ENCODE measurements around the gene ARHGAP45. TPM values are rescaled to one million over a fixed set of nuclear protein-coding genes. Genes with fewer than 3 reads are reported as not detected.

The ARHGAP45 gene
- total RNA-seq, 2 donors from 2014 or later: 27.4 to 37.9 TPM

- no peak for DNase-seq
- Histone ChIP-seq H3K27me3 (no peaks in the 10 kb centered on the region), H3K4me3 (no peak overlapping the region), H3K36me3 (peaks cover 65% of the 10 kb centered on the region), H3K4me1 (no peaks in the 10 kb centered on the region), H3K9me3 (no peaks in the 10 kb centered on the region), H3K9ac (ENCODE audit: low read depth in 2 of 2, low read length in 2 of 2) (no peak overlapping the region), H3K27ac (no peak overlapping the region)
- intact Hi-C loops (cut with DNase I): no loop called here
- no peak for TF ChIP-seq CTCF (IDR thresholded peaks at IDR 0.05)
Measured at GRCh38 chr19:1121395-1121794, 54.4 kb downstream of the ARHGAP45 start.

- no peak for DNase-seq
- Histone ChIP-seq H3K9ac (ENCODE audit: low read depth in 2 of 2, low read length in 2 of 2) (no peak overlapping the region), H3K27me3 (no peaks in the 10 kb centered on the region), H3K4me3 (no peak overlapping the region), H3K36me3 (peaks cover 64% of the 10 kb centered on the region), H3K4me1 (no peaks in the 10 kb centered on the region), H3K9me3 (no peaks in the 10 kb centered on the region), H3K27ac (no peak overlapping the region)
- intact Hi-C loops (cut with DNase I): no loop called here
- TF ChIP-seq CTCF (IDR thresholded peaks at IDR 0.05): no peak
Measured at GRCh38 chr19:1122021-1122971, 55.3 kb downstream of the ARHGAP45 start.

DNA sequence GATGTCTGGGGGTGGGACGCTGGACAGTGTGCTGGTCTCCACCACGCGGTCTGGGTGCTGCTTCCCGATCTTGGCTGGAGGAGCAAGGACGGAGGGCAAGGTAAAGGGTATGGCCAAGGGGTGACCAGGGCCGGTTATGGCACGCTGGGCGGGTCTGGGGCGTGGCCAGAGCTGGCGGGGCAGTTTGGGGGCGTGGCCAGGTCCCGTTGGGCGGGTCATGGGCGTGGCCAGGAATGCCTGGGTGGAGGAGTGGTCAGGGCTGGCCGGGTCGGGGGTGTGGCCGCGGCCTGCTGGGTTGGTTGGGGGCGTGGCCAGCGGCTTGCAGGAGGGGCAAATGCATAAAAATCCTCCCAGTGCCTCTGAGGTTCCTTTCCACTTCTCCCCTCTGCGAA, 56.0 kb downstream of the ARHGAP45 start:
- no peak overlapping the region for H3K4me3 ChIP-seq
- peaks cover 59% of the 10 kb centered on the region for H3K36me3 ChIP-seq

DNA sequence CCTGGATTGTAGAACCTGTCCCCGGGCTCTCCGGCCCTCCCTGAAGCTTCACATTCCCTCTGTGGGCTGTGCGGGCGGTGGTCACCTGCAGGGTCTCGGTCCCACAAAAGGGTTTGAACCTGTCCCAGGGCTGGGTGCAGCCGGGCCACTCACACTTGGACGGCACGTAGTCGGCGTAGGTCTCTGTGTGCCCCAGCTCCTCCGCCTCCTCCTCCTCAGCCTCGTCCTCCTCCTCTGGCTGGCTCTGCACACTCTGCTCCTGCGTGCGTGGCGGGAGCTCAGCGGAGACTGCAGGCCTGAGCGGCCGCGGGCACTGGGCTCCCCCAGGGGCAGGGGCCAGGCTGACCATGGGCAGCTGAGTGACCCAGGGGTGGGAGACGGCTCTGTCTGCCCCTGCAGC, 56.4 kb downstream of the ARHGAP45 start:
- H3K36me3 ChIP-seq: peaks cover 57% of the 10 kb centered on the region
- no peak for TF ChIP-seq CTCF (IDR thresholded peaks at IDR 0.05)
- no peak for DNase-seq
- H3K4me3 ChIP-seq: no peak overlapping the region
- H3K4me1 ChIP-seq: no peaks in the 10 kb centered on the region
- intact Hi-C loops (cut with DNase I): no loop called here
- H3K27me3 ChIP-seq: no peaks in the 10 kb centered on the region
- H3K27ac ChIP-seq: no peak overlapping the region
- H3K9me3 ChIP-seq: no peaks in the 10 kb centered on the region
- no peak overlapping the region for H3K9ac ChIP-seq (ENCODE audit: low read depth in 2 of 2, low read length in 2 of 2)

More for the DNA sequence above, 56.0 kb downstream of the ARHGAP45 start:
- no peak overlapping the region for H3K9ac ChIP-seq (ENCODE audit: low read depth in 2 of 2, low read length in 2 of 2)
- H3K4me1 ChIP-seq: no peaks in the 10 kb centered on the region
- no peak for TF ChIP-seq CTCF (IDR thresholded peaks at IDR 0.05)
- H3K27ac ChIP-seq: no peak overlapping the region
- DNase-seq: peak; percentile 82
- no peaks in the 10 kb centered on the region for H3K27me3 ChIP-seq
- intact Hi-C loops (cut with DNase I): no loop called here
- no peaks in the 10 kb centered on the region for H3K9me3 ChIP-seq

GRCh38 chr19:1123885-1124677, 57.1 kb downstream of the ARHGAP45 start:
- Histone ChIP-seq H3K9me3 (no peaks in the 10 kb centered on the region), H3K27me3 (no peaks in the 10 kb centered on the region), H3K9ac (ENCODE audit: low read depth in 2 of 2, low read length in 2 of 2) (no peak overlapping the region), H3K27ac (no peak overlapping the region), H3K36me3 (peaks cover 50% of the 10 kb centered on the region), H3K4me3 (no peak overlapping the region), H3K4me1 (no peaks in the 10 kb centered on the region)
- no peak for DNase-seq
- no peak for TF ChIP-seq CTCF (IDR thresholded peaks at IDR 0.05)
- intact Hi-C loops (cut with DNase I): no loop called here
